SU-DHL-6 (cell line): ENCODE results near the gene TAS1R2.

Experiments
- H2AFZ ChIP-seq: fragments of 200-600 bp; sonication (generic); 2 replicates; pipeline ENCODE4 v1.6.1; 2014; ENCODE audit warnings: low read depth, mild to moderate bottlenecking, moderate library complexity, mixed read lengths, antibody characterized with exemption, low read length; ENCODE audit not compliant: severe bottlenecking
- H3F3A ChIP-seq: fragments of 200-600 bp; shearing (Covaris generic); 2 replicates; pipeline ENCODE4 v1.6.0; 2016; ENCODE audit warnings: antibody characterized with exemption, mild to moderate bottlenecking; ENCODE audit not compliant: insufficient read depth
- H3K27ac ChIP-seq: fragments of 200-600 bp; sonication (generic); 2 replicates; pipeline ENCODE4 v1.5.1; 2016; ENCODE audit warnings: low read depth, mild to moderate bottlenecking, low read length, moderate library complexity, mixed read lengths
- H3K27me3 ChIP-seq: fragments of 200-600 bp; sonication (generic), shearing (Covaris generic); 2 replicates; pipeline ENCODE4 v1.6.0; 2014; ENCODE audit warnings: mild to moderate bottlenecking, low read length
- H3K36me3 ChIP-seq: fragments of 200-600 bp; sonication (generic); 2 replicates; pipeline ENCODE4 v1.6.1; 2014; ENCODE audit warnings: mild to moderate bottlenecking, low read length, mixed read lengths
- H3K4me2 ChIP-seq: fragments of 300-600, 200-600 bp; shearing (Covaris generic), sonication (generic); 2 replicates; pipeline ENCODE4 v1.6.0; 2014; ENCODE audit warnings: low read length, low read depth, mild to moderate bottlenecking; ENCODE audit not compliant: poor library complexity, severe bottlenecking
- H3K4me3 ChIP-seq: fragments of 200-600 bp; sonication (generic); 2 replicates; pipeline ENCODE4 v1.5.1; 2014; ENCODE audit warnings: antibody characterized with exemption, low read length, mild to moderate bottlenecking, mixed read lengths; ENCODE audit not compliant: insufficient read depth, poor library complexity, severe bottlenecking
- H3K79me2 ChIP-seq: fragments of 200-600 bp; sonication (generic); 2 replicates; pipeline ENCODE4 v1.6.1; 2014; ENCODE audit warnings: mild to moderate bottlenecking, low read length, moderate library complexity; ENCODE audit not compliant: insufficient read depth
- H3K9ac ChIP-seq: fragments of 200-600 bp; sonication (generic); 2 replicates; pipeline ENCODE4 v1.7.0; 2014; ENCODE audit warnings: mild to moderate bottlenecking, low read length
- H3K9me2 ChIP-seq: fragments of 200-600 bp; sonication (generic); replicated peaks from 2 replicates; pipeline ENCODE4 v1.6.1; 2014; ENCODE audit warnings: low read length; ENCODE audit not compliant: insufficient read depth
- H3K9me3 ChIP-seq: fragments of 200-600 bp; sonication (generic); 2 replicates; pipeline ENCODE4 v1.6.1; 2014; ENCODE audit warnings: low read length, mixed read lengths; ENCODE audit not compliant: insufficient read depth
- H4K20me1 ChIP-seq: fragments of 200-600 bp; sonication (generic); 2 replicates; pipeline ENCODE4 v1.6.1; 2014; ENCODE audit warnings: low read depth, mild to moderate bottlenecking, antibody characterized with exemption, low read length, moderate library complexity, mixed read lengths
- CTCF ChIP-seq: fragments of 200-600 bp; sonication (generic); IDR thresholded peaks from one replicate; pipeline ENCODE4 v1.5.1; 2017; ENCODE audit warnings: antibody characterized with exemption, mild to moderate bottlenecking, low read length, moderate library complexity; ENCODE audit not compliant: insufficient read depth, poor library complexity, severe bottlenecking
- EZH2phosphoT487 ChIP-seq: fragments of 200-600 bp; sonication (generic), shearing (Covaris generic); conservative IDR thresholded peaks from 2 replicates; pipeline ENCODE4 v1.6.1; 2018; ENCODE audit warnings: mild to moderate bottlenecking, antibody characterized with exemption, low read length, moderate library complexity, mixed read lengths

TAS1R2 gene

GRCh38 chr1:18814874-18815531 is 44.5 kb downstream of the TAS1R2 start:
- Histone ChIP-seq H3K27me3 (no peaks in the 10 kb centered on the region), H3K9me2 (no peaks in the 10 kb centered on the region), H3K4me2 (no peak overlapping the region), H3F3A (no peaks in the 10 kb centered on the region), H2AFZ (no peak overlapping the region), H3K79me2 (no peaks in the 10 kb centered on the region), H3K4me3 (no peak overlapping the region), H3K36me3 (no peaks in the 10 kb centered on the region), H3K27ac (no peak overlapping the region), H4K20me1 (no peaks in the 10 kb centered on the region), H3K9ac (no peak overlapping the region), H3K9me3 (no peaks in the 10 kb centered on the region)
- no peak for TF ChIP-seq EZH2phosphoT487

- Histone ChIP-seq H2AFZ (no peak overlapping the region), H3K9ac (no peak overlapping the region), H3K9me3 (no peaks in the 10 kb centered on the region), H3K27me3 (no peaks in the 10 kb centered on the region), H3F3A (no peaks in the 10 kb centered on the region), H3K36me3 (no peaks in the 10 kb centered on the region), H4K20me1 (no peaks in the 10 kb centered on the region), H3K9me2 (no peaks in the 10 kb centered on the region), H3K4me2 (no peak overlapping the region), H3K79me2 (no peaks in the 10 kb centered on the region), H3K4me3 (no peak overlapping the region), H3K27ac (no peak overlapping the region)
- TF ChIP-seq CTCF (no peak), EZH2phosphoT487 (no peak)
Measured at GRCh38 chr1:18814425-18814824, 45.0 kb downstream of the TAS1R2 start.

- Histone ChIP-seq H2AFZ (no peak overlapping the region), H4K20me1 (no peaks in the 10 kb centered on the region), H3K4me3 (no peak overlapping the region), H3K27ac (no peak overlapping the region), H3K27me3 (no peaks in the 10 kb centered on the region), H3K9ac (no peak overlapping the region), H3K79me2 (no peaks in the 10 kb centered on the region), H3K4me2 (no peak overlapping the region), H3K36me3 (no peaks in the 10 kb centered on the region), H3F3A (no peaks in the 10 kb centered on the region), H3K9me3 (no peaks in the 10 kb centered on the region), H3K9me2 (no peaks in the 10 kb centered on the region)
- no peak for TF ChIP-seq EZH2phosphoT487
- no peak for TF ChIP-seq CTCF
Measured at GRCh38 chr1:18812453-18812939, 47.0 kb downstream of the TAS1R2 start.

- H3K9me2 ChIP-seq, result no peaks in the 10 kb centered on the region
- no peaks in the 10 kb centered on the region for H3K36me3 ChIP-seq
- no peaks in the 10 kb centered on the region for H3K9me3 ChIP-seq
- TF ChIP-seq CTCF (no peak), EZH2phosphoT487 (no peak)
- H3K27me3 ChIP-seq, result no peaks in the 10 kb centered on the region
- no peak overlapping the region for H3K4me3 ChIP-seq
- H3K9ac ChIP-seq, result no peak overlapping the region
- no peaks in the 10 kb centered on the region for H3K79me2 ChIP-seq
- no peak overlapping the region for H3K4me2 ChIP-seq
- H2AFZ ChIP-seq, result no peak overlapping the region
- no peaks in the 10 kb centered on the region for H4K20me1 ChIP-seq
- H3K27ac ChIP-seq, result no peak overlapping the region
- no peaks in the 10 kb centered on the region for H3F3A ChIP-seq
Measured at GRCh38 chr1:18811733-18812452, 47.6 kb downstream of the TAS1R2 start.
